LNCaP clone FGC (cell line): ENCODE measurements around the gene PCDH9.

Source experiments
- DNase-seq: peaks from one replicate; pipeline ENCODE4 v3.0.0-alpha.2; 2011; ENCODE audit warnings: low read depth
- H3K4me3 ChIP-seq: 2 replicates; pipeline ENCODE4 v1.5.1; 2011; ENCODE audit warnings: mild to moderate bottlenecking, low read depth, low read length, control low read depth
- CTCF ChIP-seq: IDR thresholded peaks from 2 replicates; pipeline ENCODE4 v1.5.1; 2012; ENCODE audit warnings: mild to moderate bottlenecking; ENCODE audit not compliant: control insufficient read depth, insufficient read depth; ENCODE audit errors: extremely low read depth

PCDH9 gene

GRCh38 chr13:67134417-67135129 is 95.6 kb downstream of the PCDH9 start:
- no peak overlapping the region for H3K4me3 ChIP-seq
- no peak for DNase-seq
- TF ChIP-seq CTCF = no peak

- H3K4me3 ChIP-seq = no peak overlapping the region
- DNase-seq = no peak
- TF ChIP-seq CTCF = no peak
Measured at GRCh38 chr13:67133476-67133875, 96.7 kb downstream of the PCDH9 start.

GRCh38 chr13:67131393-67131792 is 98.7 kb downstream of the PCDH9 start:
- TF ChIP-seq CTCF = no peak
- no peak overlapping the region for H3K4me3 ChIP-seq
- DNase-seq = no peak

- no peak for TF ChIP-seq CTCF
- no peak for DNase-seq
Measured at GRCh38 chr13:67130444-67130843, 99.7 kb downstream of the PCDH9 start.

GRCh38 chr13:67128136-67128535 is 102.0 kb downstream of the PCDH9 start:
- no peak overlapping the region for H3K4me3 ChIP-seq
- TF ChIP-seq CTCF = no peak
- no peak for DNase-seq

More at GRCh38 chr13:67130444-67130843, 99.7 kb downstream of the PCDH9 start:
- no peak overlapping the region for H3K4me3 ChIP-seq

- no peak for TF ChIP-seq CTCF
- DNase-seq = no peak
- no peak overlapping the region for H3K4me3 ChIP-seq
Measured at GRCh38 chr13:67125681-67126080, 104.5 kb downstream of the PCDH9 start.

GRCh38 chr13:67123165-67123564 is 107.0 kb downstream of the PCDH9 start:
- no peak for TF ChIP-seq CTCF
- no peak for DNase-seq
- no peak overlapping the region for H3K4me3 ChIP-seq
